HCT116 (cell line): ENCODE data around the gene SMYD3. TPM values are rescaled to one million over a fixed set of nuclear protein-coding genes. Genes with fewer than 3 reads are reported as not detected.

Experiments used
- ATAC-seq: fragments of 200-7000 bp; cut with Tn5 transposase; 2 replicates; pipeline ENCODE4 v1.9.1; 2020; ENCODE audit warnings: mild to moderate bottlenecking, moderate library complexity
- BruUV-seq: library from RNA; stranded (reverse); fragments of 400-500 nt; replicated peaks from 2 replicates; lab custom pipeline; 2021; lab: Mats Ljungman, UMichigan
- CTCF ChIA-PET: fragments of 300-600 bp; sonication (Branson Sonifier 250); formaldehyde crosslinking; loops from one replicate; lab custom pipeline; 2021; ENCODE audit warnings: antibody characterized with exemption; lab: Charles Lee
- POLR2A ChIA-PET: fragments of 300-600, 350-600 bp; sonication (Branson Sonifier 250); formaldehyde crosslinking; loops from one replicate; lab custom pipeline; 2021; ENCODE audit warnings: antibody characterized with exemption; lab: Charles Lee
- RAD21 ChIA-PET, 2 experiments: fragments of 300-600 bp; sonication (Branson Sonifier 250); formaldehyde crosslinking; loops; one replicate each; lab custom pipeline; 2023; ENCODE audit warnings: low total read pairs in 2 of 2; ENCODE audit not compliant: uncharacterized antibody in 2 of 2, unreplicated experiment in 2 of 2, low non-redundant PET in 1 of 2; lab: Charles Lee
- DNase-seq: peaks from one replicate; pipeline ENCODE4 v3.0.0-alpha.2; 2010; ENCODE audit warnings: low read depth, low spot score
- H2AFZ ChIP-seq: fragments of 200-600 bp; shearing (Covaris generic), sonication (generic); 2 replicates; pipeline ENCODE4 v1.6.1; 2017; ENCODE audit warnings: low read depth, mixed run types, mixed read lengths, antibody characterized with exemption, low read length; ENCODE audit not compliant: poor library complexity, severe bottlenecking
- H3K27ac ChIP-seq: 2 replicates; pipeline ENCODE4 v1.5.1; 2012; ENCODE audit warnings: low read depth, low read length
- H3K27me3 ChIP-seq: fragments of 200-600 bp; sonication (generic); 2 replicates; pipeline ENCODE4 v1.6.1; 2016; ENCODE audit warnings: mixed run types, low read length, mixed read lengths; ENCODE audit not compliant: insufficient read depth
- H3K36me3 ChIP-seq, 2 experiments: fragments of 200-500 bp in 1 of 2; fragments of 200-600 bp in 1 of 2; sonication (Bioruptor generic) in 1 of 2; sonication (generic) in 1 of 2; 2 replicates each; pipeline versions ENCODE4 v1.5.1 to v1.6.1; 2014 to 2016; ENCODE audit warnings: low read length in 2 of 2, inconsistent platforms in 1 of 2, mixed read lengths in 1 of 2, mixed run types in 1 of 2; ENCODE audit not compliant: insufficient read depth in 2 of 2, control insufficient read depth in 1 of 2
- H3K4me1 ChIP-seq, 2 experiments: fragments of 200-600 bp in 1 of 2; sonication (generic) in 1 of 2; 2 replicates each; pipeline versions ENCODE4 v1.5.1 to v1.6.1; 2012 to 2017; ENCODE audit warnings: low read length in 2 of 2, inconsistent platforms in 1 of 2, mild to moderate bottlenecking in 1 of 2, mixed read lengths in 1 of 2, mixed run types in 1 of 2, moderate library complexity in 1 of 2; ENCODE audit not compliant: insufficient read depth in 2 of 2, control insufficient read depth in 1 of 2
- H3K4me2 ChIP-seq: fragments of 200-600 bp; sonication (generic); 2 replicates; pipeline ENCODE4 v1.6.1; 2017; ENCODE audit warnings: mixed run types, low read length, mixed read lengths
- H3K4me3 ChIP-seq, 2 experiments: fragments of 200-600 bp in 1 of 2; sonication (generic) in 1 of 2; replicated peaks in 1 of 2; 2 replicates each; pipeline ENCODE4 v1.5.1; 2011 to 2016; ENCODE audit warnings: low read length in 2 of 2, control low read depth in 1 of 2, low read depth in 1 of 2, mild to moderate bottlenecking in 1 of 2, mixed read lengths in 1 of 2, mixed run types in 1 of 2
- H3K79me2 ChIP-seq: fragments of 200-600 bp; sonication (generic); 2 replicates; pipeline ENCODE4 v1.6.1; 2017; ENCODE audit warnings: mild to moderate bottlenecking, mixed run types, low read length, moderate library complexity, mixed read lengths; ENCODE audit not compliant: insufficient read depth
- H3K9ac ChIP-seq: fragments of 200-600 bp; sonication (generic); 2 replicates; pipeline ENCODE4 v1.6.1; 2016; ENCODE audit warnings: low read length, mixed read lengths
- H3K9me2 ChIP-seq: fragments of 200-600 bp; sonication (generic), shearing (Covaris generic); 2 replicates; pipeline ENCODE4 v1.6.1; 2017; ENCODE audit warnings: mixed run types, mild to moderate bottlenecking, moderate library complexity; ENCODE audit not compliant: insufficient read depth
- H3K9me3 ChIP-seq, 2 experiments: fragments of 200-500 bp in 1 of 2; fragments of 200-600 bp in 1 of 2; sonication (Bioruptor generic) in 1 of 2; sonication (generic) in 1 of 2; 2 replicates each; pipeline ENCODE4 v1.6.1; 2014 to 2017; ENCODE audit warnings: low read length in 2 of 2, mixed read lengths in 2 of 2, inconsistent platforms in 1 of 2, low read depth in 1 of 2, mild to moderate bottlenecking in 1 of 2, mixed run types in 1 of 2, moderate library complexity in 1 of 2; ENCODE audit not compliant: control insufficient read depth in 1 of 2, insufficient read depth in 1 of 2
- H4K20me1 ChIP-seq: fragments of 200-600 bp; sonication (generic), shearing (Covaris generic); 2 replicates; pipeline ENCODE4 v1.6.1; 2017; ENCODE audit warnings: mixed run types, mild to moderate bottlenecking, moderate library complexity; ENCODE audit not compliant: insufficient read depth
- CBX3 ChIP-seq: IDR thresholded peaks from 2 replicates; pipeline ENCODE4 v1.6.1; 2012; ENCODE audit warnings: low read depth
- EGR1 ChIP-seq: IDR thresholded peaks from 2 replicates; pipeline ENCODE4 v1.6.1; 2012; ENCODE audit warnings: low read depth
- EZH2 ChIP-seq: fragments of 200-600 bp; sonication (generic); IDR thresholded peaks from 2 replicates; pipeline ENCODE4 v1.6.1; 2017; ENCODE audit warnings: antibody characterized with exemption, mixed run types
- EZH2phosphoT487 ChIP-seq: fragments of 200-600 bp; IDR thresholded peaks from 2 replicates; pipeline ENCODE4 v1.6.1; 2018; ENCODE audit warnings: antibody characterized with exemption, borderline replicate concordance
- JUND ChIP-seq: IDR thresholded peaks from 2 replicates; pipeline ENCODE4 v1.6.1; 2012
- POLR2A ChIP-seq: IDR thresholded peaks from 2 replicates; pipeline ENCODE4 v1.7.0; 2011; ENCODE audit warnings: borderline replicate concordance; ENCODE audit not compliant: insufficient read depth, insufficient read length; ENCODE audit errors: extremely low read depth
- RAD21 ChIP-seq: IDR thresholded peaks from 2 replicates; pipeline ENCODE4 v1.6.1; 2012; ENCODE audit warnings: low read depth, mild to moderate bottlenecking
- REST ChIP-seq: IDR thresholded peaks from 2 replicates; pipeline ENCODE4 v1.6.1; 2012; ENCODE audit warnings: low read depth
- SRF ChIP-seq: IDR thresholded peaks from 2 replicates; pipeline ENCODE4 v1.6.1; 2012; ENCODE audit warnings: low read depth
- ZBTB33 ChIP-seq: IDR thresholded peaks from 2 replicates; pipeline ENCODE4 v1.6.1; 2011; ENCODE audit warnings: mild to moderate bottlenecking, low read length, moderate library complexity; ENCODE audit not compliant: insufficient replicate concordance; ENCODE audit errors: extremely low read depth
- ZNF274 ChIP-seq: fragments of 200-500 bp; sonication (Bioruptor generic); IDR thresholded peaks from 2 replicates; pipeline ENCODE4 v1.6.1; 2014; ENCODE audit warnings: mild to moderate bottlenecking, low read depth, low read length, inconsistent platforms
- intact Hi-C: fragments of 100-400 bp; cut with micrococcal nuclease; formaldehyde crosslinking; loops from 2 replicates; pipeline ENCODE4 v1.10.0; 2022
- total RNA-seq: library from RNA; stranded (reverse); gene quantifications from one replicate; pipeline ENCODE4 v1.2.1, GENCODE V29; 2021; ENCODE audit not compliant: unreplicated experiment

Gene SMYD3
- total RNA-seq, 1 experiment from 2014 or later, result 33.6 TPM

GRCh38 chr1:246081138-246081702 is 425.9 kb downstream of the SMYD3 start:
- Histone ChIP-seq H3K4me1 (no peaks in the 10 kb centered on the region), H3K36me3 (no peaks in the 10 kb centered on the region), H3K27ac (no peak overlapping the region), H3K9me2 (no peaks in the 10 kb centered on the region), H3K9ac (no peak overlapping the region), H3K79me2 (no peaks in the 10 kb centered on the region), H3K27me3 (no peaks in the 10 kb centered on the region), H4K20me1 (no peaks in the 10 kb centered on the region), H3K4me3 (no peak overlapping the region), H3K9me3 (no peaks in the 10 kb centered on the region), H3K4me2 (no peak overlapping the region), H2AFZ (no peak overlapping the region)
- RAD21 ChIA-PET, result no interaction called here
- POLR2A ChIA-PET, result no interaction called here
- BruUV-seq, result no TSS peak
- CTCF ChIA-PET, result no interaction called here
- TF ChIP-seq EZH2, result no peak
- no peak for TF ChIP-seq ZNF274
- TF ChIP-seq REST, result no peak
- ATAC-seq (no peak), DNase-seq (no peak)
- intact Hi-C loops, result no loop called here

- DNase-seq, result no peak
- ChIA-PET POLR2A (no interaction called here), CTCF (no interaction called here), RAD21 (no interaction called here)
- Histone ChIP-seq H3K27ac (no peak overlapping the region), H4K20me1 (no peaks in the 10 kb centered on the region), H3K9ac (no peak overlapping the region), H3K4me2 (no peak overlapping the region), H3K27me3 (no peaks in the 10 kb centered on the region), H3K79me2 (no peaks in the 10 kb centered on the region), H3K9me3 (no peaks in the 10 kb centered on the region), H3K9me2 (no peaks in the 10 kb centered on the region), H3K4me1 (no peaks in the 10 kb centered on the region), H3K4me3 (no peak overlapping the region), H2AFZ (no peak overlapping the region), H3K36me3 (no peaks in the 10 kb centered on the region)
- no peak for ATAC-seq
- intact Hi-C loops, result no loop called here
- no TSS peak for BruUV-seq
- TF ChIP-seq EZH2phosphoT487 (no peak), POLR2A (no peak), EGR1 (no peak), REST (no peak), SRF (no peak), JUND (no peak), RAD21 (no peak), CBX3 (no peak), ZBTB33 (no peak)
Observed at GRCh38 chr1:246080031-246080430, 427.0 kb downstream of the SMYD3 start.
